ENCODE data around the gene GDPD4. TPM values are rescaled to one million over a fixed set of nuclear protein-coding genes. Genes with fewer than 3 reads are reported as not detected.
A peak's percentile ranks its signal among the peaks of the same experiment; 100 is the strongest.

GDPD4 gene
- polyA plus RNA-seq, 10 donors, result 0.15 to 2.3 (median 0.41) TPM; not detected in 1

- peak; percentile 52 to 76 (median 75) for DNase-seq
Measured at GRCh38 chr11:77244277-77245027, 57.0 kb downstream of the GDPD4 start.

- DNase-seq, result no peak
Measured at GRCh38 chr11:77236901-77237300, 64.6 kb downstream of the GDPD4 start.

GRCh38 chr11:77233011-77233410 is 68.5 kb downstream of the GDPD4 start:
- DNase-seq, result no peak

- no peak for DNase-seq
Measured at GRCh38 chr11:77232242-77232641, 69.2 kb downstream of the GDPD4 start.

GRCh38 chr11:77231800-77232199 is 69.7 kb downstream of the GDPD4 start:
- no peak for DNase-seq

GRCh38 chr11:77230878-77231605 is 70.4 kb downstream of the GDPD4 start:
- no peak for DNase-seq

- DNase-seq, result no peak
Measured at GRCh38 chr11:77223797-77224196, 77.7 kb downstream of the GDPD4 start.

GRCh38 chr11:77217156-77217555 is 84.3 kb downstream of the GDPD4 start:
- DNase-seq, result no peak

GRCh38 chr11:77215106-77215505 is 86.4 kb downstream of the GDPD4 start:
- DNase-seq, result no peak

- no peak for DNase-seq
Measured at GRCh38 chr11:77214557-77214956, 86.9 kb downstream of the GDPD4 start.

GRCh38 chr11:77213589-77214428 is 87.7 kb downstream of the GDPD4 start:
- no peak for DNase-seq

GRCh38 chr11:77213029-77213579 is 88.4 kb downstream of the GDPD4 start:
- DNase-seq, result no peak

- DNase-seq, result no peak
Measured at GRCh38 chr11:77212314-77213007, 89.0 kb downstream of the GDPD4 start.

- DNase-seq, result no peak
Measured at GRCh38 chr11:77211594-77212251, 89.8 kb downstream of the GDPD4 start.

GRCh38 chr11:77211040-77211451 is 90.4 kb downstream of the GDPD4 start:
- no peak for DNase-seq

GRCh38 chr11:77209663-77210062 is 91.8 kb downstream of the GDPD4 start:
- DNase-seq, result no peak

GRCh38 chr11:77208535-77208934 is 93.0 kb downstream of the GDPD4 start:
- no peak for DNase-seq

- DNase-seq, result no peak
Measured at GRCh38 chr11:77207618-77208313, 93.7 kb downstream of the GDPD4 start.

GRCh38 chr11:77207019-77207485 is 94.4 kb downstream of the GDPD4 start:
- no peak for DNase-seq

Data from muscle of back (tissue), 11 donors.